ENCODE measurements around the gene GAST.
A peak's percentile ranks its signal among the peaks of the same experiment; 100 is the strongest.
"Not testable (repeated sequence)": the region's sequence is repeated elsewhere in the genome, so short reads cannot be mapped to it uniquely, and the experiment has no call there.

Gene GAST

GRCh38 chr17:41683441-41684007 is 28.6 kb upstream of the GAST start:
- DNase-seq (ENCODE audit: low spot score) = no peak

- no peak for DNase-seq (ENCODE audit: low spot score)
These were observed 28.1 kb upstream of the GAST start for GRCh38 chr17:41684035-41684434.

GRCh38 chr17:41685753-41686152 is 26.4 kb upstream of the GAST start:
- DNase-seq (ENCODE audit: low spot score) = not testable (repeated sequence)

- no peak for DNase-seq (ENCODE audit: low spot score)
These were observed 25.9 kb upstream of the GAST start for GRCh38 chr17:41686281-41686680.

- DNase-seq (ENCODE audit: low spot score) = peak; percentile 71
These were observed 24.1 kb upstream of the GAST start for GRCh38 chr17:41687828-41688640.

GRCh38 chr17:41688641-41689496 is 23.3 kb upstream of the GAST start, which contains the start of gene EIF1:
Gene EIF1 (plus strand): TSS chr17:41688885. CDS start chr17:41689039, 154 bp downstream.
- peak; percentile 100 for DNase-seq (ENCODE audit: low spot score)

- peak; percentile 60 for DNase-seq (ENCODE audit: low spot score)
These were observed 22.4 kb upstream of the GAST start for GRCh38 chr17:41689497-41690299.

GRCh38 chr17:41690497-41690896 is 21.6 kb upstream of the GAST start:
- DNase-seq (ENCODE audit: low spot score) = no peak

- DNase-seq (ENCODE audit: low spot score) = no peak
These were observed 20.9 kb upstream of the GAST start for GRCh38 chr17:41691031-41691777.

- no peak for DNase-seq (ENCODE audit: low spot score)
These were observed 19.2 kb upstream of the GAST start for GRCh38 chr17:41692722-41693521.

- no peak for DNase-seq (ENCODE audit: low spot score)
These were observed 16.9 kb upstream of the GAST start for GRCh38 chr17:41695134-41695661.

- peak; percentile 74 for DNase-seq (ENCODE audit: low spot score)
These were observed 16.0 kb upstream of the GAST start for GRCh38 chr17:41695954-41696757.

- DNase-seq (ENCODE audit: low spot score) = no peak
These were observed 14.8 kb upstream of the GAST start for GRCh38 chr17:41697122-41697962.

- DNase-seq (ENCODE audit: low spot score) = not testable (repeated sequence)
These were observed 11.3 kb upstream of the GAST start for GRCh38 chr17:41700843-41701242.

- no peak for DNase-seq (ENCODE audit: low spot score)
These were observed 9.4 kb upstream of the GAST start for GRCh38 chr17:41702712-41703111.

GRCh38 chr17:41705271-41705991 is 6.7 kb upstream of the GAST start:
- no peak for DNase-seq (ENCODE audit: low spot score)

Measured in CD4-positive, alpha-beta T cell treated with Interleukin-6 at 100 ng/mL for 8 hours (primary cell).